Nephron progenitor cell (in vitro differentiated cells): ENCODE data around the gene ATP1B1.

Experiments used
- DNase-seq: peaks from one replicate; pipeline ENCODE4 v3.0.0; 2021
- H3K27ac Mint-ChIP-seq: 2 replicates; pipeline ENCODE4 v1.8.0; 2021; ENCODE audit warnings: mild to moderate bottlenecking, moderate library complexity, mixed read lengths
- H3K27me3 Mint-ChIP-seq: 2 replicates; pipeline ENCODE4 v1.8.0; 2021; ENCODE audit warnings: mild to moderate bottlenecking, low read depth, mixed read lengths; ENCODE audit not compliant: poor library complexity
- H3K36me3 Mint-ChIP-seq: 2 replicates; pipeline ENCODE4 v1.8.0; 2021; ENCODE audit warnings: low read depth, mixed read lengths
- H3K4me1 Mint-ChIP-seq: 2 replicates; pipeline ENCODE4 v1.8.0; 2021; ENCODE audit warnings: mixed read lengths
- H3K4me3 Mint-ChIP-seq: 2 replicates; pipeline ENCODE4 v1.8.0; 2021; ENCODE audit warnings: mild to moderate bottlenecking, moderate library complexity, mixed read lengths
- H3K9me3 Mint-ChIP-seq: 2 replicates; pipeline ENCODE4 v1.8.0; 2021; ENCODE audit warnings: mild to moderate bottlenecking, moderate library complexity, mixed read lengths
- CTCF ChIP-seq: fragments of 200-600 bp; sonication (generic); IDR thresholded peaks from 2 replicates; pipeline ENCODE4 v1.5.0; 2021; ENCODE audit warnings: antibody characterized with exemption

Gene ATP1B1

GRCh38 chr1:169105087-169105433, 1.4 kb upstream of the ATP1B1 start:
- no peak overlapping the region for H3K27ac Mint-ChIP-seq
- no peak for DNase-seq
- no peaks in the 10 kb centered on the region for H3K36me3 Mint-ChIP-seq
- H3K9me3 Mint-ChIP-seq, result no peaks in the 10 kb centered on the region
- TF ChIP-seq CTCF, result no peak
- peaks cover 41% of the 10 kb centered on the region for H3K4me1 Mint-ChIP-seq
- H3K4me3 Mint-ChIP-seq, result peak overlapping the region; percentile 79
- no peaks in the 10 kb centered on the region for H3K27me3 Mint-ChIP-seq

GRCh38 chr1:169105434-169106094, 926 bp upstream of the ATP1B1 start:
- Mint-ChIP-seq H3K27ac (no peak overlapping the region), H3K4me1 (peaks cover 46% of the 10 kb centered on the region), H3K27me3 (no peaks in the 10 kb centered on the region), H3K9me3 (no peaks in the 10 kb centered on the region), H3K36me3 (peaks cover 2% of the 10 kb centered on the region), H3K4me3 (peak overlapping the region; percentile 79)
- DNase-seq, result peak; percentile 79
- TF ChIP-seq CTCF, result no peak

GRCh38 chr1:169106921-169107602, 572 bp downstream of the ATP1B1 start:
- H3K4me3 Mint-ChIP-seq, result peak overlapping the region; percentile 92
- no peaks in the 10 kb centered on the region for H3K9me3 Mint-ChIP-seq
- peaks cover 17% of the 10 kb centered on the region for H3K36me3 Mint-ChIP-seq
- peak; percentile 61 for DNase-seq
- no peaks in the 10 kb centered on the region for H3K27me3 Mint-ChIP-seq
- TF ChIP-seq CTCF, result no peak
- peak overlapping the region; percentile 66 for H3K27ac Mint-ChIP-seq
- H3K4me1 Mint-ChIP-seq, result peaks cover 55% of the 10 kb centered on the region

- H3K27me3 Mint-ChIP-seq, result no peaks in the 10 kb centered on the region
- TF ChIP-seq CTCF, result no peak
- no peak for DNase-seq
- no peaks in the 10 kb centered on the region for H3K9me3 Mint-ChIP-seq
- peaks cover 60% of the 10 kb centered on the region for H3K4me1 Mint-ChIP-seq
- peaks cover 24% of the 10 kb centered on the region for H3K36me3 Mint-ChIP-seq
- peak overlapping the region; percentile 92 for H3K4me3 Mint-ChIP-seq
- peak overlapping the region; percentile 66 for H3K27ac Mint-ChIP-seq
These were observed 1.2 kb downstream of the ATP1B1 start for GRCh38 chr1:169107603-169108208.

GRCh38 chr1:169108223-169108622, 1.7 kb downstream of the ATP1B1 start:
- no peak for TF ChIP-seq CTCF
- H3K9me3 Mint-ChIP-seq, result no peaks in the 10 kb centered on the region
- DNase-seq, result no peak
- peaks cover 60% of the 10 kb centered on the region for H3K4me1 Mint-ChIP-seq
- peak overlapping the region; percentile 92 for H3K4me3 Mint-ChIP-seq
- no peaks in the 10 kb centered on the region for H3K27me3 Mint-ChIP-seq
- no peak overlapping the region for H3K27ac Mint-ChIP-seq
- peaks cover 26% of the 10 kb centered on the region for H3K36me3 Mint-ChIP-seq
